NCI-H460 (cell line): Measurements from ENCODE around the gene USP28. TPM values are rescaled to one million over a fixed set of nuclear protein-coding genes. Genes with fewer than 3 reads are reported as not detected.
"Not testable (repeated sequence)": the region's sequence is repeated elsewhere in the genome, so short reads cannot be mapped to it uniquely, and the experiment has no call there.

Experiments
- DNase-seq: peaks from one replicate; pipeline ENCODE4 v3.0.0-alpha.2; 2016; ENCODE audit warnings: low read depth; ENCODE audit errors: extremely low read depth
- small RNA-seq, 2 experiments: library from RNA; depleted of rRNA; stranded (forward); fragments of <200 nt; gene quantifications; one replicate each; pipeline ENCODE3, GENCODE V24; 2014
- total RNA-seq: library from RNA; depleted of rRNA; stranded (reverse); fragments of >200 nt; shearing (Covaris generic); gene quantifications from 2 replicates; pipeline ENCODE4 v1.2.3, GENCODE V29; 2014; rRNA removed

Gene USP28
- total RNA-seq, 1 experiment from 2014 or later, result 33.4 TPM

GRCh38 chr11:113781682-113782081 is 93.7 kb downstream of the USP28 start:
- DNase-seq, result no peak

GRCh38 chr11:113779496-113779895 is 95.9 kb downstream of the USP28 start, which contains the start of gene CLDN25:
Gene CLDN25 (plus strand): TSS chr11:113779796. CDS start chr11:113779796, 0 bp downstream.
- DNase-seq, result no peak

- DNase-seq, result no peak
Observed at GRCh38 chr11:113778111-113778910, 97.1 kb downstream of the USP28 start.

DNA sequence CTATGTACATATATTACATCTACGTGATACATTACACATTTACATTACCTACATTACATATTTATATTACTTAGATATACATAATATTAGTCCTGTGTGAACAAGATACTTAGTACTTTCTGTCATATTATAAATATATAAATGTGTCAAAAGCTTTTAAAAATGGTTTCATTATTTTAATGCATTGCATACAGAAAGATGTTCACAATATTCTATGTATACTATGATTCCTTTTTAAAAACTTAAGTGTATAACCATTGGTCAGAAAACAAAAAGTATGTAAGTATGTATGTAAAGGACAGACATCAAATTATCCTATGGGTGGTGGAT is 101.2 kb downstream of the USP28 start:
- no peak for DNase-seq

- DNase-seq, result peak; percentile 92
Observed at GRCh38 chr11:113773416-113774173, 101.8 kb downstream of the USP28 start, which contains the start of gene ZW10. Gene ZW10 (minus strand): TSS chr11:113773692. CDS start chr11:113773666, 26 bp downstream.

GRCh38 chr11:113773092-113773415 is 102.3 kb downstream of the USP28 start:
- peak; percentile 1 for DNase-seq

DNA sequence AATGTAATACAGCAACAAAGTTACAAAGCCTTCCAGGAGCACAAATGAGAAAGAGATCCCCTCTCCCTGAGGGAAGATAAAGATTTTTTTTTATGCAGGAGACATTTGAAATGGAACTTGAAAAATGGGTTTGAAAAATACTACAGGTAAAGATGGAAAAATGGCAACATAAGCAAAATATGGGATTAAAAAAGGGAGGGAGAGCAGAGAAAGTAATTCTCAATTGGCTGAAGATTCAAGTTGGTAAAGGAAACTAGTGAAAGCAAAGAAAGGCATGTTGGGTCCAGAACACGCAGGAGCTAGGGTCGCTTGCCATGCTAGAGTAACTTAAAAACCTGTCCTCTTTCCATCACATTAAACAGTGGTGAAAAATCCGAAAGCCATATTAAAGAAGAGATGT is 103.4 kb downstream of the USP28 start:
- DNase-seq, result no peak

DNA sequence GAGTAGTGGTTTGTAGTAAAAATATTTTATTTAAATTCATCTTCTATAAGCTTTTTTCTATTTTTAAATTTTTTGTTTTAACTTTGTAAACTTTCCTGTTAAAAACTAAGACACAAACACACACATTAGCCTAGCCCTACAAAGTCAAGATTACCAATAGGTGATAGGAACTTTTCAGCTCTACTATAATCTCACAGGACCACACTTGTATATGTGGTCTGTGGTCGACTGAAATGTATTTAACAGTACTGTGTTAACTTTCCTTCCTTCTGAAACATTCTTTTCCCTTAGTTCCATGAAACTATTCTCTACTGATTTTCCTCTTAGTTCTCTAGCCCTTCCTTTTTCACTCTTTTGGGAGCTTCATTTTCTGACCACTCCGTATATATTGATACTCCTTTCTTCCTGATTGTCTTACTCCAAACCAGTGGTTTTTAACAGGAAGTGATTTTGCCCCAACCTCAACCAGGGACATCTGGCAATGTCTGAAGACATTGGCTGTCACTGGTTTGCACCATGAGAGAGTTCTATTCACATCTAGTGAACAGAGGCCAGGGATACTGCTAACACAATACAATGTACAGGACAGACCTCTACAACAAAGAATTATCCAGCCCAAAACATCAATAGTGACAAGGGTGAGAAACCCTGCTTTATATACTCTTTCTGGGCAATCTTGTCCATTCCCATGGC is 110.7 kb downstream of the USP28 start:
- DNase-seq, result no peak

DNA sequence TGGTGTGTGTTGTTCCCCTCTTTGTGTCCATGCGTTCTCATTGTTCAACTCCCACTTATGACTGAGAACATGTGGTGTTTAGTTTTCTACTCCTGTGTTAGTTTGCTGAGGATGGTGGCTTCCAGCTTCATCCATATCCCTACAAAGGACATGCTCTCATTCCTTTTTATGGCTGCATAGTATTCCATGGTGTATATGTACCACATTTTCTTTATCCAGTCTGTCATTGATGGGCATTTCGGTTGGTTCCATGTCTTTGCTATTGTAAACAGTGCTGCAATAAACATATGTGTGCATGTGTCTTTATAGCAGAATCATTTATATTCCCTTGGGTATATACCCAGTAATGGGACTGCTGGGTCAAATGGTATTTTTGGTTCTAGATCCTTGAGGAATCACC is 112.3 kb downstream of the USP28 start:
- DNase-seq, result not testable (repeated sequence)

- no peak for DNase-seq
Observed at GRCh38 chr11:113760241-113760640, 115.1 kb downstream of the USP28 start.

GRCh38 chr11:113752932-113753331 is 122.4 kb downstream of the USP28 start:
- no peak for DNase-seq

Small RNA genes within 50 kb of the gene (small RNA-seq; reads per million reads assigned to genes)
- gene LRRC37A13P, result 0 reads per million in 2 experiments
- gene RNU6-1107P, result 0 reads per million in 2 experiments
- 0 reads per million in 2 experiments for gene RPS29P19

Other genes with a start within 250 kb of the USP28 start
- gene TMPRSS5, start 169.3 kb downstream of the USP28 start, total RNA-seq, result 0.15 TPM in 1 of 2 replicates, not detected in the other
- 14.3 and 15.0 TPM in 2 replicates for gene ZW10, start 101.9 kb downstream of the USP28 start, total RNA-seq
- not detected in 2 replicates for gene CLDN25, start 95.8 kb downstream of the USP28 start, total RNA-seq
- gene HTR3B, start 29.2 kb upstream of the USP28 start, total RNA-seq, result not detected in 2 replicates
- gene HTR3A, start 99.5 kb upstream of the USP28 start, total RNA-seq, result not detected in 2 replicates
- not detected in 2 replicates for gene ZBTB16, start 184.1 kb upstream of the USP28 start, total RNA-seq